Measurements from ENCODE around the gene LRSAM1.

Gene LRSAM1

GRCh38 chr9:127519301-127520166 lies 68.2 kb downstream of the LRSAM1 start:
- DNase-seq, result no peak

- no peak for DNase-seq
These were observed 69.9 kb downstream of the LRSAM1 start for GRCh38 chr9:127520941-127521918.

- no peak for DNase-seq
These were observed 70.6 kb downstream of the LRSAM1 start for GRCh38 chr9:127521919-127522304.

GRCh38 chr9:127522727-127523126 lies 71.4 kb downstream of the LRSAM1 start:
- no peak for DNase-seq

GRCh38 chr9:127523312-127523851 lies 72.1 kb downstream of the LRSAM1 start:
- no peak for DNase-seq

- no peak for DNase-seq
These were observed 73.1 kb downstream of the LRSAM1 start for GRCh38 chr9:127524373-127524772.

- DNase-seq, result no peak
These were observed 74.3 kb downstream of the LRSAM1 start for GRCh38 chr9:127525401-127526188.

GRCh38 chr9:127526655-127527559 lies 75.6 kb downstream of the LRSAM1 start:
- no peak for DNase-seq

- no peak for DNase-seq
These were observed 76.4 kb downstream of the LRSAM1 start for GRCh38 chr9:127527560-127528268.

- DNase-seq, result no peak
These were observed 77.3 kb downstream of the LRSAM1 start for GRCh38 chr9:127528422-127529251.

- no peak for DNase-seq
These were observed 78.4 kb downstream of the LRSAM1 start for GRCh38 chr9:127529671-127530070.

- no peak for DNase-seq
These were observed 79.1 kb downstream of the LRSAM1 start for GRCh38 chr9:127530206-127530941.

GRCh38 chr9:127531676-127532075 lies 80.4 kb downstream of the LRSAM1 start:
- DNase-seq, result no peak

GRCh38 chr9:127534250-127534906 lies 83.1 kb downstream of the LRSAM1 start:
- DNase-seq, result no peak

GRCh38 chr9:127534931-127535330 lies 83.6 kb downstream of the LRSAM1 start:
- DNase-seq, result no peak

- no peak for DNase-seq
These were observed 84.1 kb downstream of the LRSAM1 start for GRCh38 chr9:127535396-127535795.

- no peak for DNase-seq
These were observed 84.5 kb downstream of the LRSAM1 start for GRCh38 chr9:127535834-127536233.

- no peak for DNase-seq
These were observed 85.2 kb downstream of the LRSAM1 start for GRCh38 chr9:127536499-127536898.

Data from T-helper 9 cell (primary cell).